ENCODE measurements around the gene MLH3.

GRCh38 chr14:74988131-74988530, 63.1 kb downstream of the MLH3 start:
- TF ChIP-seq CTCF (IDR thresholded peaks at IDR 0.05) = no peak
- no peak for TF ChIP-seq POLR2A (IDR thresholded peaks at IDR 0.05)
- TF ChIP-seq POLR2AphosphoS5 (IDR thresholded peaks at IDR 0.05) = no peak

All from prostate gland (tissue), 2 donors.